NCI-H1930 (cell line): Measurements from ENCODE around the gene ZNF423.
"Not testable (repeated sequence)": the region's sequence is repeated elsewhere in the genome, so short reads cannot be mapped to it uniquely, and the experiment has no call there.

ENCODE experiments used
- DNase-seq, 2 experiments: peaks; one replicate each; lab custom pipeline; 2025; lab: John Stamatoyannopoulos, UW

ZNF423 gene

DNA sequence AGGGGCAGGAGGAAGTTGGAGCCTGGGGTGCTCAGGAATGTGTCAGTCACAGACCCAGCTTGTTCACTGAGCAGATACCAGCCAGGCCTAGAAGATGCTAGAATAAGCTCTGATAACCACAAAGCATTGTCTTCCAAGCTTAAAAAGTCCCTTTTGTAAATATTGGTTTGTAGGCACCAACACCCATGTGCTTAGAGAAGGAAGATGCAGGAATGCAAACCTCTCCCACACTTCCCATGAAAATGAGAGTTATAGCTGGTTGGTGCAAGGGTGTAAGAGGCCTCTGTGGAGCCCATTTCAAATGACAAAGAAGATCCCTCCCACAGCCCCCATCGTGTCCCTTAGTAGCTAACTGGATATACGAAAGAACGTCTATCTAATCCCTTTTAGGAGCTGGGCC lies 272.0 kb downstream of the ZNF423 start:
- no peak for DNase-seq

DNA sequence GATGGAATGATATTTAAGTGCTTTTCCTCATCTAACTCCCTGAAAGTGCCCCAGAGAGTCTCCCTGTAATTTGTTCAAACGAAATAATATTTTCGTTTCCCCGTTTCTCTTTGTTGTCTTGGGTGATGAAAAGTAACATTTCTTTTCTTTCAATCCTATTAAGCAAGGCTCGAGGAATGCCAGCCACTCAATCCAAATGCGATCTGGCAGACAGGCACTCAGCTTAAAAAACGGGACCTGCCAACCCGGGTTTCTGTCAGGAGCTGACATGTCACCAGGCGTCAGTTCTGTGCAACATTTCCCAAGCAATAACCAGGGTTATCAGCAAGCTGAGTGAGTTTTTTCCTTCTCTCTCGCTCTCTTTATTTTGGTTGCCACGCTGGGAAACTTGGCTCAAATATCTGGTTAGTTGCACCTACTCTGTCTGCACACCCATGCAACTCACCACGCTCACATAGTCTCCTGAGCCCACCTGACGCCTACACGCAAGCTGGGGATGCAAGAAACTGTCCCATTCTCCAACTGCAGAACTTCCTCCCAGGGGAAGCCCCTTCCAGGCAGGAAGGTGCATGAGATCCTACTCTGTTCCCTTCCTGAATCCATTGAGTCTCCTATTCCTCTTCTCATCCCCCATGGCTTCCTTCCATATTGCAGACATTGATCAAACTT lies 274.1 kb downstream of the ZNF423 start:
- DNase-seq: no peak

DNA sequence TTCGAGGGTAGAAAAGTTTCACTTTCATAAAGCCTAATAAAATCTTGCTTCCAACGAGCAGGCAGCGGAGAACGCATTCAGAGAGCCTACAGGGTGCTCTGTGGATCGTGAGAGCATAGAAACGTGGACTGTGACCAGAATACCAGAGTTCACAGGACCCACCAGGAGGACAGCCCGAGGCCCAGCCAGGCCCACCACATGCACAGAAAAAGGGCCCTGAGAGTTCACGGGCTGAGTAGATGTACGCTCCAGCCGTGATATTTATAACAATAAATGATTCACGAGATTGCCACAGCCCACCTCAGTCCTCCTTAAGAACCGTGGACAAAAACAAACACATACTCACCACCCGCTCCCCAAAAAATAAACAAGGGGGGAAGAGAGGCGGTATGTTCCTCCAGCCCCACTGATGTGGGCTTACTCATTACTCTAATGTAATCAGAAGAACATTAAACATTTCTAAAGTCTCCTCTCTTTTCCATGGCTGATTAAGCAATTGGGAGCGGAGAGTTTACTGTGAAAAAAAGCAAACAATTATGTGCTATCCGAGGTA lies 275.1 kb downstream of the ZNF423 start:
- no peak for DNase-seq

DNA sequence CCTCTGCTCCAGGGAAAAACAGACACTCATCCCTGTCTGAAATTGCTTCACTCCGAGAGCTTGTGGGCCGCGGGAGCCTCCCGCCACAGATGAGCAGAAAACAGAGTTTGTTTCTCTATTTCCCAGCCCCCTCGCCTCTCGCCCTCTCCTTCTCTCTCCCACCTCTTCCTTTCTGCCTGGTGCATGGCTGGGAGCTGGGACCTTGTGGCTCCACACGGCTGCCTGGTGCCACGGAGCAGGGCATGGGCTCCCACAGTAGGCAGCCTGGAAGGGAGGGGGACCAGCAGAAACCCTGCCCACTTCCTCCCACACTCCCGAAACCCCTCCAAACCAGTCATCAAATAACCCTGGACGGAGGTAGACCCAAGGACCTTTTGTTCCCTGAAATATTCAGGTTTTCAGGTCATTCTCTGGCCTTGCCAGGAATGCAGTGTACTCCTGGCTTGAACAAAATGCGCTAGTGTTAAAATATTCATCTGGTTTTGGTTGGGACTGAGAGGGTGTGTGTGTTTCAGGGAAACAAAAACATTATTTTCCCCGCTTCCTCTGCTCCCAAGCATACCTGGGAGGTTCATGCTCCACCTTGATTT lies 277.4 kb downstream of the ZNF423 start:
- no peak for DNase-seq

DNA sequence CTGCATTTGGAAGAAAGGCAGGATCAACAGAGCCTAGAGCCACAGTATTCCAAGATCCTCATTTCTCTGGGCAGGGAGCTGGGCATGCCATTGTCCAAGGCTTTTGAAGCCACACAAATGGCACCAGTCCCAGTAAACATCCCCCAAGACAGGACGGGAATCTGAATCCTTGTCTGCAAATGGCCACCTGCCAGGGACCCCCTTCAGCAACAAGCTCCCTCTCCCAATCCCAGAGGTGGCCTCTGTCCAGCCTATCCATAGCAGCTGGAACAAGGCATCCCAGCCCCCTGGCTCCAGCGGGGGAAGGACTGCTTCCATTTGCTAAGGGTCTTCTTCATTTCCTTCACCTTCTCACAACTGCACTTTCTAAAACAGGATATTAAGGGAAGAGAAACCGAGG lies 277.9 kb downstream of the ZNF423 start:
- no peak for DNase-seq

DNA sequence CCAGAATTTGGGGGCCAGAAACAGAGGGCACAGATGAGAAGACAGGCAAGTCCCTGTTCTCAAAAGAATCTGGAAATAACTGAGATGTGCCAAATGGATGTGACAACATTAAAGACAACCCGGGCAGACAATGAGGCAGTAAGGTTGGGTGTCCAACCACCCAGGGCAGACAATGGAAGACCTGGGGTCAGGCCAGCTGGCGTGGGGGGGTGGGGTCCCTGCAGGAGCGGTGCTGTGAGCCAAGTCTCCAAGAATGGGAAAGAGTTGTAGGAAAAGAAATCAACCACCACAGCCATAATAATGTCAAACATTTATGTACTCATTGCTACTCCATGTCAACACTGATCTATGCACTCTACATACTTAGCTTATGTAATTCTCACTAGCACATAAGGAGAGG lies 279.0 kb downstream of the ZNF423 start:
- DNase-seq: no peak

DNA sequence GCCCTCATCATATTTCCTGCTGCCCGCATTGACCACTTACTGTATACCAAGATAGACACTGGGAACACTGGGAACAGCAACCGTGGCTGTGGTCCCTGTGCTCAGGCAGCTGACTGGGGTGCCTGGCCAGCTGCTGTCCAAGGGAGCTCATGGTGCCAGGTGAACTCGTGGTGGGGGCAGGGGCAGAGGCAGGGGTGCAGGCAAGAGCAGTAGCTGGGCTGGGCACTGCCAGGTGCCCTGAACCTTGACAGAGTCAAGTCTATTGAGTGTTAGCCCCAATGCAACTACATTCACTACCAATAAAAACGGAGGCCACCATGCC lies 279.8 kb downstream of the ZNF423 start:
- DNase-seq: no peak

DNA sequence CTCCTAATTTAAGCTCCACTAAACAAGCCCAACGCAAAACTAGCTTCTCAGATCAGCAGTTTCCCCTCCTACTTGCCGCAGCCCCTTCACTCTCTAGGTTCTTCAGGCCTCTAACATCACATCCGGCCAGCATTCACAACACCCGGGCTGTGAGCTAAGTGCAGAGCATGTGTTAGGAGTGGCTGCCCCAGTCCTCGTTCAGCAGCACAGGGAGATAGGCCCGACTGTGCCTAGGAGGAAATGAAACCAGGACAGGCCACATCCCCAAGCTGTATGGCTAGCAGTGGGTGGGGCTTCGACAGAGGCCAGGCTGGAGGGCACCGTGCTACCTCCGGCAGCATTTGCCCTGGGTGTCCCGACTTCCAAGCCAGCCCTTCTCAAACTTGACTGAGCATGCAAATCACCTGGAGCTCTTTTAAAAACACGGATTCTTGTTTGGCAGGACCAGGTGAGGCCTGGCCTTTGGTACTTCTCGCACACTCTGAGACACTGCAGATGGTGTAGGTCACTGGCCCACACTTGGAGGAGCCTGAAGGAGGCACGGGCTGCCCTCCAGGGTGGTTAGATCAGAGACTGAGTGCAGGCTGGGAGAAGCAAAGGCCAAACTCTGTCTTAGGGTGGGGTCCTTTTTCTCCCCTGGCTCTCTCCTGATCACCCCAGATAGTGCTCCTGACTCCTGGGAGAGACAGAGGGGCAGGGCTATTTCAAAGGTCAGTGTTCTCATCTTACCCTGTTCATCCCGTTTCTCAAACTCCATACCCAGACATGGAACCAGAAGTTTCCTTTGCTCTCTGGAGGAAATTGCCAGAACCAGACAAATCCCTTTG lies 280.4 kb downstream of the ZNF423 start:
- DNase-seq: no peak

DNA sequence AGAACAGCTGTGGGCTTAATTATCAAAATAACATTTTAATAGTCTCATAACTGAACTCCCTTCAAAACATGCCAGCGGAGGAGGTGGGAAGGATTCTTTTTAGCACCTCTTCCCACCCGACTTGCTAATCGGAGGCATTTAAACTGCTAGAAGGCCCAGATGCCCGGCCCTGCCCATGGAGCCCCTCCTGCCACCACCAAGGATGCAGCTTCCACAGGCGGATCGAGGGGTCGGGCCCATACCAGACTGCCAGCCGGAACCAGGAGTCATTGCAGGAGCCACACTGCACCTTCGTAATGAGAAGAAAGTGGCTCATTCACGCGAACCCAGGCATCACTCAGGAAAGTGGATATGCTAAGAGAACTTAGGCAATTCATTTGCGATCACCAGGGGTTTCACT lies 281.1 kb downstream of the ZNF423 start:
- DNase-seq: no peak

DNA sequence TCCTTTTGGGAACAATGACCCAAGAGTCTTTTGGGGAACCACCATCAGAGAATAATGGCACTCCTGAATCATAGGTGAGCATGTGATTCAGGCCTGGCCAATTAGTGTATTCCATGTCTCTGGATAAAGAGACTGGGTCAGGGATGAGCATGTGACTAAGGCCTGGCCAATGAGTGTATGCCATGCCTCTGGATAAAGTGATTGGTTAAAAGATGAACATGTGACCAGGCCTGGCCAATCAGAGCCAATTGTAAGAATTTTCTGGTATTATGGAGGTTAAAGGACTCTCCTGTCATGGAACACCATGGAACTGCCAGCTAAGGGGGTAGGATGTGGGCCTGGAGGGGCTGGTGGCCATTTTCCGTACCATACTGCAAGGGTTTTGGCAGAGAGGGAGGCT lies 288.0 kb downstream of the ZNF423 start:
- no peak for DNase-seq

DNA sequence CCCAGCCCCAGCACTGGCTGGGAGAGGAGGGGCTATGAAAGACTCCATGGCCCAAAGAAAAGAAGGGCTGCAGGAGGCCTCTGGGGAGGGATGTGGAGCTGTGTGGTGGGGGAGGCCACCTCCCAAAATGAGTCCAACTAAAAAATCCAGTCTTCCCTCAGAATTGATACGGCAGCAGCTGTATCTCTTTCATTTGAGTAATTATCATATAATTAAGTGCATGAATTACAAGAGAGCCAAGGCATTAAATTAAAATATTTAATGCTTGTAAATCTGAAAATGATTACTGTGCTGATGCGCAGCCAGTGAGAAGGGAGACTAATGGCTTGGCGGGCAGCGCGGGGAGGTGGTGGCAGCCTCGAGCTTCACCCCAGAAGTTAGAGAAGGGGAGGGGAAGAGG lies 289.5 kb downstream of the ZNF423 start:
- no peak for DNase-seq

DNA sequence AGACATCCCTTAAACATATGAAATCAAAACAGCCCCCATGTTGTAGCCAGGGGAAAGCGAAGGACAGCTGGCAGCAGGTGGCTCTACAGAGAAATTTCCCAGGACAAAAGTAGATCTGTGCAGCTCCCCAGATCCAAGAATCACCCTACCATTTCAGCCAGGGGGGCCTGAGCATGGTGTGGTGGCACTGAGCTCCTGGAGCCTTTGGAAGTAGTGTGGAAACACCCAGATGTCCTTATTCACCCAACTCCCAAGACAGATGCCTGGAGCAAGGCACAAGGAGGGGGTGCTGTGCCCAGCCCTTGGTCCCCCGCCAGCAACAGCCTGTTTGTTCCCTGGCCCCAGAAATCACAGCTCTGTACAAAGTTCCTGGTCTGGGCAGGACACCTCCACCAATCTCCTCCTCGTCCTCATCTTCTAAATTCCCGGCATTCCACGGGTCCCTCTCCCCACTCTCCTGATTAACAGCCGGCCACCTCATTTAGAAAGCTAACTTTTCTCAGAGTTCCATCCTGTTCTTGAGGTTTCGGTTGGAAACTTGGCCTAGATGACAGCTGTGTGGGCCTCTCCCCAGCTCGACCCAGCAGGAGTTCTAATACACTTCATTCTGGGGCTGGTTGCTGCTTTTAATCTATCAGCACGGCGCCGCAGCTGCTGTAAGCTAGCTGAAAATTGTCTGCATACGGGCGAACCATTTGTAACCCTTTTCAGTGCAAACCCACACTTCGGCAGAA lies 291.2 kb downstream of the ZNF423 start:
- DNase-seq: no peak

DNA sequence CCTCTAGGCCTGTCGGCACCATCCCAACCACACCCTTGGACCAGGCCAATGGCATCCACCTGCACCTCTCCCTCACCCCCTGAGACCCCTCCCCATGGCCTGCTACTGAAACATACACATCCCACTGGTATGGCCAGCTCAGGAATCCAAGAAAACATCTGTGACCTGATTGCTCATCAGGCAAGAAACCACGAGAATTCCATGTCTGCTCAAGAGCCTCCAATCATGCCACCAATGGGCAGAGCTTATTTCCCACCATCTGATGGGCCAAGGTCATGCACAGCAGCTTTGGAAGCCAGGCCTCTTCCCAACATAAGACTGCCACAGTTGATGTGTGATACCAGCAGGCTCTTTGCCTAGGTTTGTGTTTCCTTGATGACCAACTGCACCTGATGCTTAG lies 292.2 kb downstream of the ZNF423 start:
- no peak for DNase-seq

DNA sequence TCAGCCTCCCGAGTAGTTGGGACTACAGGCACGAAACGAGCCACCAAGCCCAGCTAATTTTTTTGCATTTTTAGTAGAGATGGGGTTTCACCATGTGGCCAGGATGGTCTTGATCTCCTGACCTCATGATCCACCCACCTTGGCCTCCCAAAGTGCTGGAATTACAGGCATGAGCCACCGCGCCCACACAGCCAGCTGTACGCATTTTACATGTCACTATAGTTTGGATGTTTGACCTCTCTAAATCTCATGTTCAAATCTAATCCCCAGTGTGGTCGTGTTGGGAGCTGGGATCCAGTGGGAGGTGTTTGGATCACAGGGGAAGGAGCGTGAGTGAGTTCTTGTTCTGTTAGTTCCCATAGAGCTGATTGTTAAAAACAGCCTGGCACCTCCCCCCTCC lies 293.0 kb downstream of the ZNF423 start:
- DNase-seq: not testable (repeated sequence)

DNA sequence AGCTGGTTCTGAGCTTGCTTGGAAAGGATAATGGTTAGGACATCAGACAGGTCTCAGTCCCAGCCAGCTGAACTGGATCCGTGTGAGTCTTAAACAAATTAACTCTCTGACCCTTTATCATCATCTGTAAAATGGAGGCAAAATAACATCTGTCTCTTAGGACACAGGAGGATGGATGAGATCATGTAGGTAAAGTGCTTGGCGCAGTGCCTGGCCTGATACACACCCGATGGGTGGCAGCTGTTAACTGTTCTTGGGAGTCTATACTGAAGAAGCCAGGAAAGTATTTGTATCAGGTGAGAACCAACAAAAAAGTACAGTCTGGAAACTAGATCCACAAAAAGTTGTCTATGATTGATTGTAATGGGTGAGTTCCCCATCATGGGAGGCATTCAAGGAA lies 293.7 kb downstream of the ZNF423 start:
- DNase-seq: no peak

DNA sequence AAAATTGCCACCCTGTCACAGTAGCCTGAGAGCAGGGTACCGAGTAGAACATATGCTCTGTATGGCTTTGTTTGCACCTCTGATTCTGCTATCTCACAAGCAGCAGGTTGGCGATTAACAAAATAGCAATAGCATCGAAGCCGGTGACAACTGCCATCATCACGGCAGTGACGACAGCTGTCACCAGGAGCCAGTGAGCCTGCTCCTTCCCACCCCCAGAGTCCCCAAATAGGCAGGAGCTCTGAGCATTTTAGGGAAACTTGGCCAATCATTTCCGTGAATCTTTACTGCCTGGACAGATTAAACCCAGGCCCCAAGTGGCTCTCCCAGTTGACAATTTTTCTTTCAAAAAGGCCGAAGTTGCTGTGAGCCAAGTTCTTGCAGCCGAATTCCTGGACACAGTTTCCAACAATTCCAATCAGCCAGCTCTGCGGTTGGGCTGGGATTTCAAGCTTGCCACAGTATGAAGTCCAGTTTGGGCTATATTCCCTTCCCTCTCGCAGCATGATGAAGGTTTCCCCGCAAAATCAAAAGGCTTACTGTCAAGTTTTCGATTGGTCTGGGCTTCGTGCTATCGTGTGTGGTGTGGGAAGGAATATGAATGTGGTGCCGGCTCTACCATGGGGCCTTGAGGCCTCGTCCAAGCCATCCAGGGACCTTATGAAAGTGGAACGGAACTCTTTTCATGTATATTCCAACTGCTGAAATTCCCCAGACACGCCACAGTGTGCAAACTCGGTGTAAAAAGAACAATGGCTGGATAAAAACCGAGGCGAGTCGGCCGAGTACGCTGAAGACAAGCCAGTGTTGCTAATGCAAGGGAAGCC lies 295.7 kb downstream of the ZNF423 start:
- DNase-seq: no peak

DNA sequence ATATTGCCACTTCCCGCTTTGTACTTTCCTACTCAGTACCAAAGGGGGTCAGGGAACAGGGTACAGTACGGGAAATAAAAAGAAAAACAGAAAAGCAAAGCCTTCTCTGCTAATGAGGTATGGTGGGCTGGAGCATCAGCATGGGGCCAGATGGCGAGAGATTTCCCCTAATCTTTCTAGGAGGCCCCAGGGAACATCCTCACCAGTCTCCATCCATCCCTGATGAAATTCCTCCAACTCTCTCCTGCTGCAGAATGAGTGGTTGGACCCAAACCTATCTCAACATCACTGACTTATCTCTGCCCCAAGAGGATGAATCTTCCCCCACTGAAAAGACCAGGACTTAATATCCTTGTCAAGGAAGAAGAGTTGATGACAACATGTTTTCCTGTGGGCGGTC lies 296.7 kb downstream of the ZNF423 start:
- no peak for DNase-seq

DNA sequence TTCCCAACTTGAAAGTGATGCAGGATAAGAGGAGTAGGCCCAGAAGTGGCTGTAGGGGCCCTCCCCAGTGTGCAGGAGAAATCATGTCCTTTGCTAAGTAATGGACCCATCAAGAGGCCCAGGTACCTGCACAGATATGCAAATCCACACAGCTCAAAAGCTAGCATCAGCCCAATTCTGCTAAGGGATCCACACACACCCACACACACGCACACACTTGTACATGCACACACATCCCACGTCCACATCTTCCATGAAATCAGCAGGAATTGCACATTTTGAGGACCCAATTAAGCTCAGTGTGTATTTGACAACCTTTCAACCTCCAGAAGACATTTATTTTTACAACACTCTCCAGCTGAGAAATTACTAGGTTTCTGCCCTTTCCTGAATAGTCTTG lies 297.5 kb downstream of the ZNF423 start:
- no peak for DNase-seq

DNA sequence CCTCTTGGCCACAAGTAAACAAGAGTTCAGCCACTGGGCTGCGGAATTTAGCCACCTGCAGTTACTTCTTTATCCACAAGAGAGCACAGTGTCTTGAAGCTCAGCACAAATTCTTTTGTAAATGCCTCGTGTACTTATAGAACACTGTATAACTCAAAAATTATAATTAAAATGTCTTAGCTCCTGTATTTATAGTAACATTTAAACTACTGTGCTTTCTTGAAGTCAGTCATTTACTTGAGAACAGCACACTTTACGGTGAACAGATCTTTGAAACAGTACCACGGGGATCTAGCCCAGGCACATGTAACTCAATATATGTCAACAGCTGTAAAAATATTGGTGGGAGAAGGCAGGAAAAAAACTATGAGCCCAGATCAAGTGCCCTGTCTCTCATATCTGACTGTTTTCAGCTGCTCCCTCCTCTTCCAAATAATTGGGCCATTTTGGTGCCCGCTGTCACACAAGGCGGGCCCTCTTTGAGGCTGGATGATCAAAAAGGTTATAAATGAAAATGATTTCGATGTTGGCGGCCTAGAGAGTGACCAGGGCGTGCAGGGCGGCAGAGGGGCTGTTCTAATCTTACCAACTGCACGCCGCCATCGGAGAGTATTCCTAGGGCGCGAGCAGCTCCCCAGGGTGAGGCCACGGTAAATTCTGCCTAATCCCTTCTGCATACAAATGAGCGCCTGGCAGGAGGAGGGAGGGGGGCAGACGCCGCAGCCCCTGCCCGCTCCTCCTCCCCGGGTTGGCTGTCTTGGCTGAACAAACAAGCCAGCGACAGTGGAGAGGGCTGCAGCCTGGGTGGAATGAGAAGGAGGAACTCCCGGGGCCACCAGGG lies 299.1 kb downstream of the ZNF423 start:
- DNase-seq: no peak

DNA sequence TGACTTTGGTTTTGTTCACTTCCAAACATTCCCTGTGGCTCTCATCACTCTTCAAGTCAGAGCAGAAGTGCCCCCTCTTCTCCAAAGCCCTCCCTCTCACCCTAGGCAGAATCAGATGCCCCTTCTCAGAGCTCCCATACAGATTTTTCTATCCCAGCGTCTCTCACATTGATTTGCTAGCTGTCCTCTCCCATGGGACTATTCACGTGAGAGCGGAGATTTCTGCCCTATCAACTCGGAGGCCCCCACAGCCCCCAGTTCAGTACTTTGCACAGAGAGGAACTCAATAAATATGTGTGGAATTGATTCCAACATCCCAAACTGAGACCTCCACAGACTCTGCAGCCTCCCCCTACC lies 299.7 kb downstream of the ZNF423 start:
- DNase-seq: no peak

DNA sequence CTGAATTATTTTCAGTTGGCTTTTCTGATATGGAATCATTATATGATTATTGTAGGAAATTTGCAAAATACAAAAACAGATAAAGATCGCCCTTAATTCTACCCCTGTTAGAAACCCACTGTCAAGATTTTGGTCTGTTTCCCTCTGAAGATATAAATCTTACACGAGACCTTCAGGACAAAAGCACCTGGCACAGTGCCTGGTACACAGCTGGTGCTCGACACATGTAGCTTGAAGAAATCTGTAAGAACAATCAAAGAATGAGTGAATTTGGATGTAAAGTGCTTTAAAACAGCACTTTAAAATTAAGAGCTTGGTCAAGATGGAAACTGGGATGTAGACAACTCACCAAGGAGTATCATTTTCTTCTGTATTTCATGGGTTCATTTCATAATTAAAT lies 301.2 kb downstream of the ZNF423 start:
- DNase-seq: no peak
